Activated CD8-positive, alpha-beta memory T cell treated with anti-CD3 and anti-CD28 coated beads, Interleukin-2, amount 10 ng/mL, durations not matched to agents 7 days and 5 days (primary cell): ENCODE measurements around the gene RERGL. TPM values are rescaled to one million over a fixed set of nuclear protein-coding genes. Genes with fewer than 3 reads are reported as not detected.

Experiments used
- ATAC-seq: fragments of 150-1000 bp; cut with Tn5 transposase; one replicate; pipeline ENCODE4 v1.10.0; 2021; ENCODE audit warnings: moderate library complexity
- CTCF ChIA-PET: fragments of 350-600 bp; sonication (Branson Sonifier 250); formaldehyde crosslinking; loops from one replicate; lab custom pipeline; 2021; ENCODE audit warnings: antibody characterized with exemption; lab: Charles Lee
- DNase-seq: peaks from one replicate; pipeline ENCODE4 v3.0.0-alpha.2; 2020
- H3K27ac Mint-ChIP-seq: one replicate; pipeline ENCODE4 v1.8.0; 2021; ENCODE audit warnings: mild to moderate bottlenecking, mixed read lengths
- H3K27me3 Mint-ChIP-seq: one replicate; pipeline ENCODE4 v1.8.0; 2021; ENCODE audit warnings: mixed read lengths
- H3K36me3 Mint-ChIP-seq: one replicate; pipeline ENCODE4 v1.8.0; 2021; ENCODE audit warnings: mild to moderate bottlenecking, mixed read lengths
- H3K4me1 Mint-ChIP-seq: one replicate; pipeline ENCODE4 v1.8.0; 2021; ENCODE audit warnings: mixed read lengths
- H3K4me3 Mint-ChIP-seq: one replicate; pipeline ENCODE4 v1.8.0; 2021; ENCODE audit warnings: mild to moderate bottlenecking, moderate library complexity, mixed read lengths
- H3K9me3 Mint-ChIP-seq: one replicate; pipeline ENCODE4 v1.8.0; 2022; ENCODE audit warnings: low read depth, mixed read lengths
- total RNA-seq, 2 experiments: library from RNA; stranded (reverse); gene quantifications; one replicate each; pipeline ENCODE4 v1.2.3, GENCODE V29; 2021

The RERGL gene, protein sequence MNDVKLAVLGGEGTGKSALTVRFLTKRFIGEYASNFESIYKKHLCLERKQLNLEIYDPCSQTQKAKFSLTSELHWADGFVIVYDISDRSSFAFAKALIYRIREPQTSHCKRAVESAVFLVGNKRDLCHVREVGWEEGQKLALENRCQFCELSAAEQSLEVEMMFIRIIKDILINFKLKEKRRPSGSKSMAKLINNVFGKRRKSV
- not detected for total RNA-seq

DNA sequence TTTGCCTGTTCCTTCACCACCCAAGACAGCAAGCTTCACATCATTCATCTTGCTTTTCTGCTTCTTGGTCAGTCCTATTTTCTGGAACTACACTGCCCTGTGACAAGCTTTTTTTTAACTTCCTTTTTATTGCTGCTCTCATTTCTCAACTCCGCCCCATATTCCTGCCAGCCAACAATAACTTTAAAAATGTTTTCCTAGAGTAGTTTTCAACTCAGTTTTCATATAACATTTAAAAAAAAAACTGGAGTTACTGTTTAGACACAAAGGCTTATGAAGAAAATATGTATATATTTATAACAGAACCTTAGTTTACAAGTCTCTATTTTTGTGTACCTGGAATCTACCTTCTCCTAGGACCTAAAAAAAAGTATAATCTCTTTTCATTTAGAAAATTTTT is at the start of gene RERGL:
Gene RERGL (minus strand): TSS at position 101 of the 400 bp plus-strand sequence. CDS start 53 bp downstream, at position 48.
- no peaks in the 10 kb centered on the region for H3K36me3 Mint-ChIP-seq
- no peak within 1 kb of the TSS for H3K4me3 Mint-ChIP-seq
- H3K4me1 Mint-ChIP-seq, result no peaks in the 10 kb centered on the region
- no peaks in the 10 kb centered on the region for H3K27me3 Mint-ChIP-seq
- ATAC-seq (no peak), DNase-seq (no peak)
- peaks cover 18% of the 10 kb centered on the region for H3K9me3 Mint-ChIP-seq
- no peak within 1 kb of the TSS for H3K27ac Mint-ChIP-seq
- CTCF ChIA-PET, result no interaction called here

DNA sequence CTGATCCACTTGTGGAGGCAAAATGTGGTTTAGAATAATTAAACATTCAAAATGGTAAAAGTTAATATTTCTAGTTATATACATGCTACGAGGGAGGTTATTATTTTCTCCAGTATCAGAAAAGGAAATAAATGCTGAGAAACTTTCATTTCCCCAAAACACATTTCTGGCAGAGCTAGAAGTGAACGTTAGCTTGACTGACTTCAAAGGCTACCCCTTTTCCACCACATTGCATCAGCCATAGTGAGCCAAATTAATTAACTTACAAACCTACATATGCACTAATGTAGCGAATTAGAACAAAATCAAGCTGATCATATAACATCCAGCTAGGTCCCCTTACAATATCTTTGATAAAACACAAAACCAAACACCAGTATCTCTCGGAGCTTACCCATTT is 49.3 kb upstream of the RERGL start:
- ATAC-seq (no peak), DNase-seq (no peak)
- Mint-ChIP-seq H3K27ac (no peak overlapping the region), H3K4me3 (no peak overlapping the region), H3K9me3 (no peaks in the 10 kb centered on the region), H3K4me1 (no peaks in the 10 kb centered on the region), H3K27me3 (peaks cover 2% of the 10 kb centered on the region), H3K36me3 (no peaks in the 10 kb centered on the region)
- CTCF ChIA-PET, result interaction anchor here (1.3 kb wide), 1 partner anchor 20 kb away, joined by 3 read pairs; no protein-coding TSS in a partner anchor

DNA sequence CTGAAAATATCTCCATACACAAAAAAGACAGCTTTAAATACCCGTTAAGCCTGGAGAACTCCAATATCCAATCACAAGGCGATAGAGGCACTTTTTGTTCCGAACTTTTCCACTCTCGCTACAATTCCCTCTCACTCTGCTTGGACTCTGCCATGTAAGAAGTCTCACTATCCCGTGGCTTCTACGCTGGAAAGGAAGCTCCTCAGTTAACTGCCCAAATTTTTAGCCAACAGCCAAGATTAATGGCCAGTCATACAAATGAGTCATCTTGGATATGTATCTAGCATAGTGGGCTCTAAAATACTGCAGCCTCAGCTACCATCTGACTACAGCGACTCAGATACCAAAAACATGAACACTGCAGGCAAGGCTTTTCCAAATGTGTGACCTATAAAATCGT is 45.5 kb upstream of the RERGL start:
- DNase-seq, result no peak
- CTCF ChIA-PET, result no interaction called here
- Mint-ChIP-seq H3K36me3 (no peaks in the 10 kb centered on the region), H3K27me3 (no peaks in the 10 kb centered on the region), H3K4me1 (no peaks in the 10 kb centered on the region), H3K27ac (no peak overlapping the region), H3K9me3 (no peaks in the 10 kb centered on the region), H3K4me3 (no peak overlapping the region)
- ATAC-seq, result no peak

- CTCF ChIA-PET, result no interaction called here
- H3K27ac Mint-ChIP-seq, result no peak overlapping the region
These were observed 45.1 kb upstream of the RERGL start for GRCh38 chr12:18135086-18135485.

GRCh38 chr12:18130851-18131250 is 40.9 kb upstream of the RERGL start:
- DNase-seq (no peak), ATAC-seq (no peak)
- Mint-ChIP-seq H3K27me3 (no peaks in the 10 kb centered on the region), H3K9me3 (peaks cover 12% of the 10 kb centered on the region), H3K27ac (no peak overlapping the region), H3K36me3 (no peaks in the 10 kb centered on the region), H3K4me3 (no peak overlapping the region), H3K4me1 (no peaks in the 10 kb centered on the region)
- CTCF ChIA-PET, result no interaction called here

More at GRCh38 chr12:18135086-18135485, 45.1 kb upstream of the RERGL start:
- DNase-seq, result no peak
- no peaks in the 10 kb centered on the region for H3K27me3 Mint-ChIP-seq
- no peaks in the 10 kb centered on the region for H3K36me3 Mint-ChIP-seq
- H3K4me1 Mint-ChIP-seq, result no peaks in the 10 kb centered on the region
- no peak for ATAC-seq
- H3K9me3 Mint-ChIP-seq, result no peaks in the 10 kb centered on the region
- H3K4me3 Mint-ChIP-seq, result no peak overlapping the region

GRCh38 chr12:18123707-18124106 is 33.7 kb upstream of the RERGL start:
- peaks cover 9% of the 10 kb centered on the region for H3K9me3 Mint-ChIP-seq
- no peaks in the 10 kb centered on the region for H3K36me3 Mint-ChIP-seq
- H3K4me1 Mint-ChIP-seq, result no peaks in the 10 kb centered on the region
- no peak overlapping the region for H3K4me3 Mint-ChIP-seq
- DNase-seq, result no peak
- CTCF ChIA-PET, result no interaction called here
- H3K27ac Mint-ChIP-seq, result no peak overlapping the region
- H3K27me3 Mint-ChIP-seq, result no peaks in the 10 kb centered on the region
- no peak for ATAC-seq

GRCh38 chr12:18120899-18121298 is 30.9 kb upstream of the RERGL start:
- Mint-ChIP-seq H3K9me3 (no peaks in the 10 kb centered on the region), H3K36me3 (no peaks in the 10 kb centered on the region), H3K4me1 (no peaks in the 10 kb centered on the region), H3K27me3 (no peaks in the 10 kb centered on the region), H3K4me3 (no peak overlapping the region), H3K27ac (no peak overlapping the region)
- DNase-seq, result no peak
- CTCF ChIA-PET, result no interaction called here
- ATAC-seq, result no peak

DNA sequence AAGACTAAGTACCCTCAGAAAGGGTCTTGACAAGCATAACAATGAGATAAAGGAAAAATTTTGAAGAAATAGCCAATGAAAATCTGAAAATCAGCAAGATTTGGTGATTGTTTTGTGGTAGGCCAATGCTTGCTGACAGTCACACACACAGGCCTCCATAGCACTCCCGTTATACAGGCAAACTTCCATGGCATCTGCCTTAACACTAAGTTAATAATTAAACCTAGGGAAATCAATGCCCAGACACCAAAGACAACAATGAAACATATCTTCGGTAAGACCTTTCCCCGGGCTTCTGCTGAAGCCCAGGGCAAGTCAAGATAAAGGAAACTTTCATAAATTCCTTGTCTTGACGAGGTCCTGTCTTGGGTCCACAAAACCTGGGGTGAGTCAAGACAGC is 18.6 kb upstream of the RERGL start:
- H3K4me3 Mint-ChIP-seq, result no peak overlapping the region
- no peaks in the 10 kb centered on the region for H3K36me3 Mint-ChIP-seq
- H3K4me1 Mint-ChIP-seq, result no peaks in the 10 kb centered on the region
- DNase-seq (no peak), ATAC-seq (no peak)
- H3K27me3 Mint-ChIP-seq, result no peaks in the 10 kb centered on the region
- CTCF ChIA-PET, result no interaction called here
- H3K9me3 Mint-ChIP-seq, result no peaks in the 10 kb centered on the region
- no peak overlapping the region for H3K27ac Mint-ChIP-seq

- H3K4me1 Mint-ChIP-seq, result no peaks in the 10 kb centered on the region
- no peak overlapping the region for H3K4me3 Mint-ChIP-seq
- CTCF ChIA-PET, result no interaction called here
- H3K27ac Mint-ChIP-seq, result no peak overlapping the region
- DNase-seq, result no peak
- no peaks in the 10 kb centered on the region for H3K27me3 Mint-ChIP-seq
- no peaks in the 10 kb centered on the region for H3K9me3 Mint-ChIP-seq
- ATAC-seq, result no peak
- no peaks in the 10 kb centered on the region for H3K36me3 Mint-ChIP-seq
These were observed 13.6 kb upstream of the RERGL start for GRCh38 chr12:18103624-18104023.

DNA sequence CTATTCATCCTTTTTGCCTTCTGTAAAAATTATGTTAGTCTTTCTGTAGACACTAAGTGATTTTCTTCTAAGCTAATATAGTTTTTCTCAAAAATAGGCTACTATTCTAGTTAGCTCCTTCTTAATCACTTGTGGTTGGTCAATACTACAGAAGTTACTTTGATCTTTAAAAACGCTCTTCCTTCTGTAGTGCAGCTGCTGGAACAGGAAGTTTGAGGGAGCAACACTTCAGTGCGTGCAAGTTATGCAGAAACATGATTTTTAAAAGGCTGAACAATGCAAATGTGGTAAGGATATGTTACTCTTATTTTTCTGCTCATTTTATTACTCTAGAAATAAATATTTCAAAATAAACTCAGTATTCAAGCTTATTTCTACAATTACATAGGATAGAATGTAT is 11.1 kb upstream of the RERGL start:
- no peak for ATAC-seq
- Mint-ChIP-seq H3K4me3 (no peak overlapping the region), H3K36me3 (no peaks in the 10 kb centered on the region), H3K9me3 (no peaks in the 10 kb centered on the region), H3K27me3 (no peaks in the 10 kb centered on the region), H3K27ac (no peak overlapping the region), H3K4me1 (no peaks in the 10 kb centered on the region)
- DNase-seq, result no peak
- CTCF ChIA-PET, result no interaction called here

GRCh38 chr12:18084080-18084479 is 5.9 kb downstream of the RERGL start:
- Mint-ChIP-seq H3K27me3 (no peaks in the 10 kb centered on the region), H3K4me3 (no peak overlapping the region), H3K9me3 (peaks cover 22% of the 10 kb centered on the region), H3K4me1 (no peaks in the 10 kb centered on the region), H3K27ac (no peak overlapping the region), H3K36me3 (no peaks in the 10 kb centered on the region)
- DNase-seq (no peak), ATAC-seq (no peak)
- CTCF ChIA-PET, result no interaction called here

DNA sequence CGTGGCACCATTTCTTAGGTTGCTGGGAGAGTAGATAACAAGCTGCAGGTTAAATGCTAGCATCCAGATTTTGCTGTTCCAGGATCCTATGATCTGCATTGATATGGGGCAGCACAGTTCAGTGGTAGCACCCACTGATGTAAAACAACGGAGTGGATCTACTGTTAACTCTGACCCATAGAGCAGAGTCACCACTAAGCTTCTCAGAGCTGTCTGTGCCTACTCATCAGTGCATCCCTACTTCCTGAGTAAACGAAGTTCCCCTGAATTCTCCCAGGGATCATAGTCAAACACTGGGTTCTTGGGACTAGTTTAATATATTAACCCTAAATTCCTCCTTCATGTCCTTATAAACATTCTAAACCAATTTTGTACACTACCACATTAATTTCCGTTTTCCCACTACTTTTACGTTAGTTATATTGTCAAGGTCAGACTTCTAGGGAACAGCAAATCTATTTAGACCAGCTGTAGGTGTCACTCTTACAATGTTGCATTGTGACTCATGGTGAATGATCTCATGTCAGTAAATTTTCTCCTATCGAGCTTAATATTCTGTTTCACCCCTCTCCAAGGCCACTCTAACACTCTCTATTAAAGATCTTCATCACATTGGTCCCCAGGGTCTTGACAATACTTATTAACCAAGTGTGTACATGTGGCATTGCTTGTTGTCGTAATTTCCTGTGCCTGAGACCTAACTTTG is 10.3 kb downstream of the RERGL start:
- Mint-ChIP-seq H3K36me3 (no peaks in the 10 kb centered on the region), H3K4me3 (no peak overlapping the region), H3K27me3 (no peaks in the 10 kb centered on the region), H3K27ac (no peak overlapping the region), H3K4me1 (no peaks in the 10 kb centered on the region), H3K9me3 (peaks cover 11% of the 10 kb centered on the region)
- CTCF ChIA-PET, result no interaction called here
- DNase-seq, result no peak
- ATAC-seq, result no peak

- CTCF ChIA-PET, result no interaction called here
- H3K36me3 Mint-ChIP-seq, result no peaks in the 10 kb centered on the region
- H3K27ac Mint-ChIP-seq, result no peak overlapping the region
- H3K4me1 Mint-ChIP-seq, result no peaks in the 10 kb centered on the region
- DNase-seq (no peak), ATAC-seq (no peak)
- H3K4me3 Mint-ChIP-seq, result no peak overlapping the region
- H3K27me3 Mint-ChIP-seq, result no peaks in the 10 kb centered on the region
- H3K9me3 Mint-ChIP-seq, result peaks cover 2% of the 10 kb centered on the region
These were observed 16.0 kb downstream of the RERGL start for GRCh38 chr12:18074001-18074400.

GRCh38 chr12:18072723-18073122 is 17.3 kb downstream of the RERGL start:
- Mint-ChIP-seq H3K4me1 (no peaks in the 10 kb centered on the region), H3K27me3 (no peaks in the 10 kb centered on the region), H3K27ac (no peak overlapping the region), H3K36me3 (no peaks in the 10 kb centered on the region), H3K4me3 (no peak overlapping the region), H3K9me3 (peaks cover 2% of the 10 kb centered on the region)
- no peak for DNase-seq
- CTCF ChIA-PET, result no interaction called here
- ATAC-seq, result no peak
